ENCODE measurements around the gene RIN2.

RIN2 gene

DNA sequence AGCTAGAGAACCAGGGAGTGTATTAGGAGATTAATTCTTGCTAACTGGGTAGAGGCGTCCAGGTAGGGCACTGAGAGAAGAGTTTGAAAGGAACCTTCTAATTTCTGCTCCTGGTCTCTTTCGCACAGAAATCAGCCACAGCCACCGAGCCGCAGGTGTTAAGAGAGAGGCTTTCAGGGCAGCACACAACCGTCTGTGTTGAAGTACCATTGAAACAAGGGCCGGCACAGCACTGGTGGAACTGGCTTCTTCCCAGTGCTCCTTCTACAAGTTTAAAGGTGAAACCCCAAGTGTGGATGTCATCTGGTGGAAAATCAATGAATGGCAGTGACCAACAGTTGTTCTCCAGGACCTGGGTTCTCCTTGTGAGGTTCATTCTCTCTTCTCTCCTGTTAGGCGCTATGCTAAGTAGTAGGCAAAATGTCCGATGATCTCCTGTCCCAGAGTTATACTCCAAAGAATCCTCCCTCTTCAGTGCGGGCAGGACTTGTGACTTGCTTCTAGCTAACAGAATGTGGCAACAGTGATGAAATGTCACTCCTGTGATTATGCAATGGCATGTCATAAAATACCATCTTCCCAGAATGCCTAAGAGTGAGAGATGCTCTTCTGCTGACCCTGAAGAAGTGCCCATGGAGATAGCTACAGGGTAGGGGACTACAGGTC is 15.0 kb upstream of the RIN2 start:
- no peak overlapping the region for H3K27ac ChIP-seq
- no peak for DNase-seq (ENCODE audit: low spot score)
- CTCF ChIA-PET = no interaction called here
- TF ChIP-seq, protein P1, sequence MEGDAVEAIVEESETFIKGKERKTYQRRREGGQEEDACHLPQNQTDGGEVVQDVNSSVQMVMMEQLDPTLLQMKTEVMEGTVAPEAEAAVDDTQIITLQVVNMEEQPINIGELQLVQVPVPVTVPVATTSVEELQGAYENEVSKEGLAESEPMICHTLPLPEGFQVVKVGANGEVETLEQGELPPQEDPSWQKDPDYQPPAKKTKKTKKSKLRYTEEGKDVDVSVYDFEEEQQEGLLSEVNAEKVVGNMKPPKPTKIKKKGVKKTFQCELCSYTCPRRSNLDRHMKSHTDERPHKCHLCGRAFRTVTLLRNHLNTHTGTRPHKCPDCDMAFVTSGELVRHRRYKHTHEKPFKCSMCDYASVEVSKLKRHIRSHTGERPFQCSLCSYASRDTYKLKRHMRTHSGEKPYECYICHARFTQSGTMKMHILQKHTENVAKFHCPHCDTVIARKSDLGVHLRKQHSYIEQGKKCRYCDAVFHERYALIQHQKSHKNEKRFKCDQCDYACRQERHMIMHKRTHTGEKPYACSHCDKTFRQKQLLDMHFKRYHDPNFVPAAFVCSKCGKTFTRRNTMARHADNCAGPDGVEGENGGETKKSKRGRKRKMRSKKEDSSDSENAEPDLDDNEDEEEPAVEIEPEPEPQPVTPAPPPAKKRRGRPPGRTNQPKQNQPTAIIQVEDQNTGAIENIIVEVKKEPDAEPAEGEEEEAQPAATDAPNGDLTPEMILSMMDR (conservative IDR thresholded peaks at IDR 0.05; ENCODE audit: low read depth) = no peak
- POLR2A ChIA-PET (ENCODE audit: low non-redundant PET) = no interaction called here

DNA sequence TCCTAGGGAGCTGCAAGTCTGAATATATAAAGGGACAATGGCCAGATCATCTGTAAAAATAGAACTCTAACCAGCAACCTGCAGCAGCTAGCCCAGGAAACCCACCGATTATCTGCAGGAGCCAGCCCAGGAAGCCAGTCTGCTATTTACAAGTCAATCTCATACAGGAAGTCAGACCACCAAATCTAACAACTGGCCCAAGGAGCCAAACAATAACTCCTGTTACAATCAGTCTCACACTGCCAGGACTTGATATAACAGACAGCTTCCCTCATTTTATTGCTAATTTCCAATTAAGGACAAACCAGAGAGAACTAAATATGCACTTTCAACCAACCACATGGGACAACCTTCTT is 14.4 kb upstream of the RIN2 start:
- POLR2A ChIA-PET (ENCODE audit: low non-redundant PET) = no interaction called here
- no peak overlapping the region for H3K27ac ChIP-seq
- CTCF ChIA-PET = no interaction called here
- DNase-seq (ENCODE audit: low spot score) = no peak
- TF ChIP-seq, protein P1 (conservative IDR thresholded peaks at IDR 0.05; ENCODE audit: low read depth) = no peak

DNA sequence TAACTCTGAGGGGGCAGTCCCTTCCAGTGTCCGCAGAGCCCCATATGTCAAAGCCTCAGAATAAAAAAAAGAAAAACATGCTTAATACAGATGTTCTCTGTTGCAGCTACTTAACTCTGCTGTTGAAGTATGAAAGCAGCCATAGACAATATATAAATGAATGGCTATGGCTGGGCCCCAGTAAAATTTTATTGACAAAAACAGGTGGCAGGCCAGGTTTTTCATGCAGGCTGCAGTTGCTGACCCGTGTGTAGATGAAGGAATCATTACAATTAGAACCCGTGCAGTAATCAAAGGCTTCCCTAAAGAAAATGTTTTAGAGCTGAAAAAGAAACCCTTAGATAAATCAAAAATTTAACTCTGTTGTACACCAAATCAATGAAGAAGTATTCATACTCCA is 13.0 kb upstream of the RIN2 start:
- DNase-seq (ENCODE audit: low spot score) = no peak
- TF ChIP-seq, protein P1 (conservative IDR thresholded peaks at IDR 0.05; ENCODE audit: low read depth) = no peak
- no peak overlapping the region for H3K27ac ChIP-seq
- ChIA-PET POLR2A (ENCODE audit: low non-redundant PET) (no interaction called here), CTCF (no interaction called here)

GRCh38 chr20:19745584-19745983 is 12.5 kb upstream of the RIN2 start:
- no peak overlapping the region for H3K27ac ChIP-seq
- TF ChIP-seq, protein P1 (conservative IDR thresholded peaks at IDR 0.05; ENCODE audit: low read depth) = no peak
- ChIA-PET CTCF (no interaction called here), POLR2A (ENCODE audit: low non-redundant PET) (no interaction called here)
- DNase-seq (ENCODE audit: low spot score) = no peak

- H3K27ac ChIP-seq = no peak overlapping the region
- DNase-seq (ENCODE audit: low spot score) = no peak
- TF ChIP-seq, protein P1 (conservative IDR thresholded peaks at IDR 0.05; ENCODE audit: low read depth) = no peak
- CTCF ChIA-PET = no interaction called here
- POLR2A ChIA-PET (ENCODE audit: low non-redundant PET) = no interaction called here
These were observed 11.7 kb upstream of the RIN2 start for GRCh38 chr20:19746396-19746795.

DNA sequence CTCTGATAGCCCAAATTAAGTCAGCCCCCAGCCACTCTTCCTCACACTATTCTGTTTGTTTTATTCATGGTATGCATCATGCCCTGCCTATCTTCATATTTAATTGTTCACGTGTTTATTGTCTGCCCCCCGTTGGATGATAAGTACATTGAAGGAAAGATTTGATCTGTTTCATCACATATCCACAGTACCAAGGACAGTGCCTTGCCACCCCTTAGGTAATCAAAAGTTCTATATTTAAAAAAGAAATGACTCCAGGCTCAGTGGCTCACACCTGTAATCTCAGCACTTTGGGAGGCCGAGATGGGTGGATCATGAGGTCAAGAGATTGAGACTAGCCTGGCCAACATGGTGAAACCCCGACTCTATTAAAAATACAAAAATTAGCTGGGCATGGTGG is 10.2 kb upstream of the RIN2 start:
- TF ChIP-seq, protein P1 (conservative IDR thresholded peaks at IDR 0.05; ENCODE audit: low read depth) = no peak
- CTCF ChIA-PET = no interaction called here
- no peak overlapping the region for H3K27ac ChIP-seq
- POLR2A ChIA-PET (ENCODE audit: low non-redundant PET) = no interaction called here
- DNase-seq (ENCODE audit: low spot score) = no peak

GRCh38 chr20:19748681-19749080 is 9.4 kb upstream of the RIN2 start:
- TF ChIP-seq, protein P1 (conservative IDR thresholded peaks at IDR 0.05; ENCODE audit: low read depth) = no peak
- ChIA-PET POLR2A (ENCODE audit: low non-redundant PET) (no interaction called here), CTCF (no interaction called here)
- no peak for DNase-seq (ENCODE audit: low spot score)
- no peak overlapping the region for H3K27ac ChIP-seq

Data from RWPE1 (cell line).